PC-9 (cell line): ENCODE data around the gene RAD23A. TPM values are rescaled to one million over a fixed set of nuclear protein-coding genes. Genes with fewer than 3 reads are reported as not detected.

Source experiments
- BruUV-seq: library from RNA; stranded (reverse); fragments of 400-500 nt; replicated peaks from 2 replicates; lab custom pipeline; 2021; lab: Mats Ljungman, UMichigan
- CTCF ChIA-PET: fragments of 300-600 bp; sonication (Branson Sonifier 250); formaldehyde crosslinking; loops from one replicate; lab custom pipeline; 2022; ENCODE audit warnings: antibody characterized with exemption; lab: Charles Lee
- POLR2A ChIA-PET: fragments of 300-600 bp; sonication (Branson Sonifier 250); formaldehyde crosslinking; loops from one replicate; lab custom pipeline; 2022; ENCODE audit warnings: antibody characterized with exemption; ENCODE audit not compliant: unreplicated experiment; lab: Charles Lee
- DNase-seq, 2 experiments: peaks; one replicate each; pipeline versions ENCODE4 v3.0.0 to v3.0.0-alpha.2; 2015 to 2022; ENCODE audit warnings: mixed read lengths in 1 of 2
- H2AFZ ChIP-seq: fragments of 200-600 bp; sonication (generic); 2 replicates; pipeline ENCODE4 v1.8.1; 2017; ENCODE audit warnings: antibody characterized with exemption
- H3F3A ChIP-seq: fragments of 200-600 bp; sonication (generic); 2 replicates; pipeline ENCODE4 v1.8.1; 2017; ENCODE audit warnings: antibody characterized with exemption, mild to moderate bottlenecking, low read depth; ENCODE audit not compliant: insufficient read depth
- H3K27ac ChIP-seq: fragments of 200-600 bp; sonication (generic); 2 replicates; pipeline ENCODE4 v1.6.1; 2016; ENCODE audit warnings: mixed run types
- H3K27me3 ChIP-seq: fragments of 200-600 bp; sonication (generic); 2 replicates; pipeline ENCODE4 v1.6.1; 2016; ENCODE audit warnings: low read depth, mixed run types; ENCODE audit not compliant: insufficient read depth
- H3K36me3 ChIP-seq: fragments of 200-600 bp; sonication (generic); 2 replicates; pipeline ENCODE4 v1.6.1; 2016; ENCODE audit warnings: low read depth, mixed run types
- H3K4me1 ChIP-seq: fragments of 200-600 bp; sonication (generic); replicated peaks from 2 replicates; pipeline ENCODE4 v1.6.1; 2016; ENCODE audit warnings: mixed run types; ENCODE audit not compliant: insufficient read depth
- H3K4me2 ChIP-seq: fragments of 200-600 bp; sonication (generic); 2 replicates; pipeline ENCODE4 v1.6.1; 2017; ENCODE audit warnings: mixed run types
- H3K4me3 ChIP-seq: fragments of 200-600 bp; sonication (generic); 2 replicates; pipeline ENCODE4 v1.6.1; 2016; ENCODE audit warnings: mixed run types
- H3K79me2 ChIP-seq: fragments of 200-600 bp; sonication (generic); 2 replicates; pipeline ENCODE4 v1.6.1; 2017; ENCODE audit warnings: low read depth, mixed run types
- H3K9me2 ChIP-seq: fragments of 200-600 bp; sonication (generic); 2 replicates; pipeline ENCODE4 v1.8.1; 2017; ENCODE audit warnings: mild to moderate bottlenecking; ENCODE audit not compliant: insufficient read depth
- H3K9me3 ChIP-seq: fragments of 200-600 bp; sonication (generic); 2 replicates; pipeline ENCODE4 v1.8.1; 2016; ENCODE audit warnings: low read depth; ENCODE audit not compliant: insufficient read depth
- H4K20me1 ChIP-seq: fragments of 200-600 bp; sonication (generic); 2 replicates; pipeline ENCODE4 v1.8.1; 2017; ENCODE audit not compliant: insufficient read depth
- CTCF ChIP-seq: fragments of 200-600 bp; sonication (generic); conservative IDR thresholded peaks from 2 replicates; pipeline ENCODE4 v1.6.1; 2017; ENCODE audit warnings: mixed run types, antibody characterized with exemption, mild to moderate bottlenecking, moderate library complexity
- EZH2 ChIP-seq: fragments of 200-600 bp; sonication (generic); IDR thresholded peaks from 2 replicates; pipeline ENCODE4 v1.8.0; 2017; ENCODE audit warnings: antibody characterized with exemption, low read depth
- intact Hi-C: fragments of 100-400 bp; cut with micrococcal nuclease; formaldehyde crosslinking; loops from one replicate; pipeline ENCODE4 v1.10.0; 2022; ENCODE audit not compliant: unreplicated experiment
- total RNA-seq: library from RNA; stranded (reverse); gene quantifications from 2 replicates; pipeline ENCODE4 v1.2.3, GENCODE V29; 2021

The RAD23A gene
- total RNA-seq, 1 experiment from 2014 or later, result 186 TPM

- DNase-seq, result no peak
- H3K36me3 ChIP-seq, result peaks cover 36% of the 10 kb centered on the region
- H3K4me1 ChIP-seq, result peaks cover 28% of the 10 kb centered on the region
- intact Hi-C loops, result no loop called here
- no peaks in the 10 kb centered on the region for H3K9me3 ChIP-seq
- H3K79me2 ChIP-seq, result peaks cover 35% of the 10 kb centered on the region
- ChIA-PET CTCF (interaction anchor here (0.6 to 0.7 kb wide), 2 partner anchors 70 to 146 kb away, joined by 5 to 6 read pairs; no protein-coding TSS in a partner anchor), POLR2A (no interaction called here)
- peak overlapping the region; percentile 92 for H3K4me2 ChIP-seq
- no peak overlapping the region for H2AFZ ChIP-seq
- H3K9me2 ChIP-seq, result no peaks in the 10 kb centered on the region
- H3K27me3 ChIP-seq, result no peaks in the 10 kb centered on the region
- TF ChIP-seq CTCF (no peak), EZH2 (no peak)
- no peak overlapping the region for H3K4me3 ChIP-seq
- H3K27ac ChIP-seq, result no peak overlapping the region
- H4K20me1 ChIP-seq, result peaks cover 19% of the 10 kb centered on the region
- BruUV-seq, result no TSS peak
- H3F3A ChIP-seq, result peaks cover 61% of the 10 kb centered on the region
Measured at GRCh38 chr19:12940897-12941296, 4.8 kb upstream of the RAD23A start.

GRCh38 chr19:12943437-12944044, 2.1 kb upstream of the RAD23A start:
- Histone ChIP-seq H3K9me2 (no peaks in the 10 kb centered on the region), H3K36me3 (peaks cover 49% of the 10 kb centered on the region), H3K27ac (no peak overlapping the region), H3K79me2 (peaks cover 60% of the 10 kb centered on the region), H3K9me3 (no peaks in the 10 kb centered on the region), H3K4me1 (peaks cover 34% of the 10 kb centered on the region), H2AFZ (no peak overlapping the region), H3K27me3 (no peaks in the 10 kb centered on the region), H3K4me3 (no peak overlapping the region), H3K4me2 (no peak overlapping the region), H3F3A (peaks cover 85% of the 10 kb centered on the region), H4K20me1 (peaks cover 38% of the 10 kb centered on the region)
- intact Hi-C loops, result no loop called here
- no TSS peak for BruUV-seq
- ChIA-PET CTCF (no interaction called here), POLR2A (no interaction called here)
- TF ChIP-seq CTCF (no peak), EZH2 (no peak)
- no peak for DNase-seq

GRCh38 chr19:12944104-12944674, 1.5 kb upstream of the RAD23A start:
- no TSS peak for BruUV-seq
- Histone ChIP-seq H3F3A (peaks cover 90% of the 10 kb centered on the region), H3K9me3 (no peaks in the 10 kb centered on the region), H3K79me2 (peaks cover 60% of the 10 kb centered on the region), H3K27ac (peak overlapping the region; percentile 89; the same call in 1 of the 2 replicates), H3K4me1 (peaks cover 34% of the 10 kb centered on the region), H3K4me3 (no peak overlapping the region), H2AFZ (no peak overlapping the region), H3K36me3 (peaks cover 52% of the 10 kb centered on the region), H3K27me3 (no peaks in the 10 kb centered on the region), H4K20me1 (peaks cover 37% of the 10 kb centered on the region), H3K9me2 (no peaks in the 10 kb centered on the region), H3K4me2 (peak overlapping the region; percentile 39)
- no peak for DNase-seq
- intact Hi-C loops, result no loop called here
- TF ChIP-seq CTCF (no peak), EZH2 (no peak)
- POLR2A ChIA-PET, result no interaction called here
- CTCF ChIA-PET, result no interaction called here
